Measurements from ENCODE around the gene MIER2.
"Not testable (repeated sequence)": the region's sequence is repeated elsewhere in the genome, so short reads cannot be mapped to it uniquely, and the experiment has no call there.

The MIER2 gene

GRCh38 chr19:359653-359925 is 15.0 kb upstream of the MIER2 start:
- no peak for TF ChIP-seq CTCF (IDR thresholded peaks at IDR 0.05; ENCODE audit: control extremely low read depth, extremely low read depth, low read depth, missing control alignments)
- no peak for DNase-seq (ENCODE audit: extremely low spot score)
- CTCF ChIA-PET = no interaction called here
- POLR2A ChIA-PET = no interaction called here

- POLR2A ChIA-PET; DNase-seq (ENCODE audit: extremely low spot score); CTCF ChIA-PET: not testable (repeated sequence)
Observed at GRCh38 chr19:355536-355935, 10.9 kb upstream of the MIER2 start.

- POLR2A ChIA-PET = no interaction called here
- TF ChIP-seq CTCF (IDR thresholded peaks at IDR 0.05; ENCODE audit: control extremely low read depth, extremely low read depth, low read depth, missing control alignments) = no peak
- no peak for DNase-seq (ENCODE audit: extremely low spot score)
- CTCF ChIA-PET = no interaction called here
Observed at GRCh38 chr19:355134-355533, 10.5 kb upstream of the MIER2 start.

- POLR2A ChIA-PET = no interaction called here
- TF ChIP-seq CTCF (IDR thresholded peaks at IDR 0.05; ENCODE audit: control extremely low read depth, extremely low read depth, low read depth, missing control alignments) = no peak
- CTCF ChIA-PET = no interaction called here
- DNase-seq (ENCODE audit: extremely low spot score) = no peak
Observed at GRCh38 chr19:351976-352625, 7.5 kb upstream of the MIER2 start.

- ChIA-PET CTCF (interaction anchor here (1.4 kb wide), 1 partner anchor 10 kb away, joined by 3 read pairs; no protein-coding TSS in a partner anchor), POLR2A (no interaction called here)
- TF ChIP-seq CTCF (IDR thresholded peaks at IDR 0.05; ENCODE audit: control extremely low read depth, extremely low read depth, low read depth, missing control alignments) = no peak
- DNase-seq (ENCODE audit: extremely low spot score) = no peak
Observed at GRCh38 chr19:347946-348861, 3.6 kb upstream of the MIER2 start.

GRCh38 chr19:345320-345879 is 804 bp upstream of the MIER2 start:
- no peak for DNase-seq (ENCODE audit: extremely low spot score)
- no peak for TF ChIP-seq CTCF (IDR thresholded peaks at IDR 0.05; ENCODE audit: control extremely low read depth, extremely low read depth, low read depth, missing control alignments)
- ChIA-PET CTCF (no interaction called here), POLR2A (no interaction called here)
